Kidney (tissue), 14 donors: ENCODE results near the gene CYP2S1. TPM values are rescaled to one million over a fixed set of nuclear protein-coding genes. Genes with fewer than 3 reads are reported as not detected.

Experiments used
- DNase-seq, 5 donors: peaks; one replicate each; pipeline ENCODE4 v3.0.0-alpha.2; 2013 to 2020
- FAIRE-seq: peaks from 2 replicates; lab custom pipeline; 2012; peaks lifted over from hg19 to GRCh38; lab: Jason Lieb, UNC
- H3K27ac ChIP-seq, 2 donors: one replicate each; pipeline ENCODE4 v1.7.0; 2013; ENCODE audit warnings: low read depth in 2 of 2, low read length in 2 of 2, inconsistent platforms in 1 of 2
- H3K27me3 ChIP-seq: one replicate; pipeline ENCODE4 v1.7.1; 2013; ENCODE audit warnings: low read length, inconsistent platforms; ENCODE audit not compliant: control insufficient read depth, insufficient read depth
- H3K36me3 ChIP-seq, 3 donors: one replicate each; pipeline versions ENCODE4 v1.7.0 to v1.7.1; 2013; ENCODE audit warnings: low read length in 3 of 3, control low read depth in 1 of 3, inconsistent platforms in 1 of 3; ENCODE audit not compliant: insufficient read depth in 3 of 3, control insufficient read depth in 2 of 3
- H3K4me1 ChIP-seq, 3 donors: one replicate each; pipeline versions ENCODE4 v1.7.0 to v1.7.1; 2013; ENCODE audit warnings: low read length in 3 of 3, inconsistent platforms in 1 of 3, low read depth in 1 of 3; ENCODE audit not compliant: control insufficient read depth in 2 of 3, insufficient read depth in 2 of 3
- H3K4me3 ChIP-seq, 3 donors: one replicate each; pipeline versions ENCODE4 v1.7.0 to v1.8.1; 2013; ENCODE audit warnings: low read length in 3 of 3, control low read depth in 1 of 3, inconsistent platforms in 1 of 3
- H3K9ac ChIP-seq, 3 donors: one replicate each; pipeline versions ENCODE4 v1.7.0 to v1.7.1; 2013; ENCODE audit warnings: low read length in 3 of 3, control low read depth in 1 of 3, inconsistent platforms in 1 of 3
- H3K9me3 ChIP-seq, 3 donors: one replicate each; pipeline versions ENCODE4 v1.7.0 to v1.7.1; 2013; ENCODE audit warnings: low read length in 3 of 3, control low read depth in 1 of 3, inconsistent platforms in 1 of 3; ENCODE audit not compliant: control insufficient read depth in 2 of 3, insufficient read depth in 1 of 3
- intact Hi-C: fragments of 100-400 bp; cut with DNase I; formaldehyde crosslinking; loops from one replicate; pipeline ENCODE4 v1.11.1; 2022
- polyA plus RNA-seq: library from polyadenylated mRNA; stranded (reverse); fragments of 350-450 nt; fragmentation: Illumina TruSeq; extraction: RNeasy Lipid Tissue Mini Kit (QIAGEN cat#74804); gene quantifications from one replicate; pipeline ENCODE4 v1.2.3, GENCODE V29; 2014; ENCODE audit warnings: low read depth, low replicate concordance; ENCODE audit not compliant: insufficient read depth
- total RNA-seq: library from RNA; stranded (reverse); fragmentation: NEBNext Ultra II Directional; extraction: Animal tissue kit (Norgen Biotek cat#: 25700); gene quantifications from one replicate; pipeline ENCODE4 v1.2.1, GENCODE V29; 2021
- TF ChIP-seq, protein P1 (sequence below): IDR thresholded peaks from 3 replicates; pipeline ENCODE4 v1.5.1; 2012; ENCODE audit warnings: mild to moderate bottlenecking, moderate library complexity, borderline replicate concordance; ENCODE audit not compliant: insufficient read depth; ENCODE audit errors: extremely low read depth
- donor health status: control.
- donor health status: control.
- donor health status: control.
- donor health status: control.
- donor health status: control.
- donor health status: DM: yes; HTN: yes; CAD: no.
- donor health status: Normal renal cell carcinoma (clear cell type).

Gene CYP2S1
- total and polyA plus RNA-seq, 2 donors from 2014 or later = 0.97 to 2.0 TPM

DNA sequence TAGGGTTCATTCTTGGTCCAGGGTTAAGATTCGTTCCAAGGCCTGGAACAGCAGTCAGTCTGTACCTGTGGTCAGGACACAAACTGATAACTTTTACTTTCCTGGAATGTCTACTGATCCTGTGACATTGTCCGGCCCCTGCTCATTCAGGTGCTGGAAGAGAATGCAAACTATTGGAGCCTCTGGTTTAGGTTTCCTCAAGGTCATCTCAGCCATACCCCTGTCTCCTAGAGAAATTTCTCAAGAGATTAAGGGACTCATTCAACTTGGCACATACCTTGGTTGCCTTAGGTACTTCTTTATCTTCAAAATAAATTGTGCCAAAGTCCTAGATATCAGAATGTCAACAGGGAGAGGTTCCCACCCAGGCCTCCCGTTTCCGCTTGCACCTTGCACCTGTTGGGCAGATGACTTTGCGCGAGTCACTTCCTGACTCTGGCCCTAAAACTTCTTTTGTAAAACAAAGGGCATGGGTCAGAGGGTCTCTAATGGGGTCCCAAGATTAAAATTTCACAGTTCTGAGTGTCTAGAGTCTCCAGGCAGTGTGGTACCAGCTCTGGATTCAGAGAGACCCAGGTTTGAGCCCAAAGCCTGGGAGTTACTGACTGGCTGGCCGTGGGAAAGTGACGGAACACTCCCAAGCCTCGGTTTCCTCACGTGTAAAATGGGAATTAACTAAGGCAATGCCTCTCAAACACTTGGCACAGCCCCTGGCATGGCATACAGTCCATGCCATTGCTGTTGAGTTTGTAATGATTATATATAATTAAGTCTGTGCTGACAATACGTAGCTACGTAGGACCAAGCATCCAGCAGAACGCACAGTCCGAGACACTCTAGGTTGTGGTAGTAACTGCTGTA, 25.8 kb upstream of the CYP2S1 start:
- intact Hi-C loops = no loop called here
- H3K9ac ChIP-seq = no peak overlapping the region
- H3K9me3 ChIP-seq = no peaks in the 10 kb centered on the region
- no peaks in the 10 kb centered on the region for H3K27me3 ChIP-seq
- H3K4me1 ChIP-seq = no peaks in the 10 kb centered on the region
- TF ChIP-seq, protein P1, sequence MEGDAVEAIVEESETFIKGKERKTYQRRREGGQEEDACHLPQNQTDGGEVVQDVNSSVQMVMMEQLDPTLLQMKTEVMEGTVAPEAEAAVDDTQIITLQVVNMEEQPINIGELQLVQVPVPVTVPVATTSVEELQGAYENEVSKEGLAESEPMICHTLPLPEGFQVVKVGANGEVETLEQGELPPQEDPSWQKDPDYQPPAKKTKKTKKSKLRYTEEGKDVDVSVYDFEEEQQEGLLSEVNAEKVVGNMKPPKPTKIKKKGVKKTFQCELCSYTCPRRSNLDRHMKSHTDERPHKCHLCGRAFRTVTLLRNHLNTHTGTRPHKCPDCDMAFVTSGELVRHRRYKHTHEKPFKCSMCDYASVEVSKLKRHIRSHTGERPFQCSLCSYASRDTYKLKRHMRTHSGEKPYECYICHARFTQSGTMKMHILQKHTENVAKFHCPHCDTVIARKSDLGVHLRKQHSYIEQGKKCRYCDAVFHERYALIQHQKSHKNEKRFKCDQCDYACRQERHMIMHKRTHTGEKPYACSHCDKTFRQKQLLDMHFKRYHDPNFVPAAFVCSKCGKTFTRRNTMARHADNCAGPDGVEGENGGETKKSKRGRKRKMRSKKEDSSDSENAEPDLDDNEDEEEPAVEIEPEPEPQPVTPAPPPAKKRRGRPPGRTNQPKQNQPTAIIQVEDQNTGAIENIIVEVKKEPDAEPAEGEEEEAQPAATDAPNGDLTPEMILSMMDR = no peak
- DNase-seq (no peak), FAIRE-seq (no peak)
- H3K4me3 ChIP-seq = no peak overlapping the region
- no peaks in the 10 kb centered on the region for H3K36me3 ChIP-seq
- no peak overlapping the region for H3K27ac ChIP-seq

DNA sequence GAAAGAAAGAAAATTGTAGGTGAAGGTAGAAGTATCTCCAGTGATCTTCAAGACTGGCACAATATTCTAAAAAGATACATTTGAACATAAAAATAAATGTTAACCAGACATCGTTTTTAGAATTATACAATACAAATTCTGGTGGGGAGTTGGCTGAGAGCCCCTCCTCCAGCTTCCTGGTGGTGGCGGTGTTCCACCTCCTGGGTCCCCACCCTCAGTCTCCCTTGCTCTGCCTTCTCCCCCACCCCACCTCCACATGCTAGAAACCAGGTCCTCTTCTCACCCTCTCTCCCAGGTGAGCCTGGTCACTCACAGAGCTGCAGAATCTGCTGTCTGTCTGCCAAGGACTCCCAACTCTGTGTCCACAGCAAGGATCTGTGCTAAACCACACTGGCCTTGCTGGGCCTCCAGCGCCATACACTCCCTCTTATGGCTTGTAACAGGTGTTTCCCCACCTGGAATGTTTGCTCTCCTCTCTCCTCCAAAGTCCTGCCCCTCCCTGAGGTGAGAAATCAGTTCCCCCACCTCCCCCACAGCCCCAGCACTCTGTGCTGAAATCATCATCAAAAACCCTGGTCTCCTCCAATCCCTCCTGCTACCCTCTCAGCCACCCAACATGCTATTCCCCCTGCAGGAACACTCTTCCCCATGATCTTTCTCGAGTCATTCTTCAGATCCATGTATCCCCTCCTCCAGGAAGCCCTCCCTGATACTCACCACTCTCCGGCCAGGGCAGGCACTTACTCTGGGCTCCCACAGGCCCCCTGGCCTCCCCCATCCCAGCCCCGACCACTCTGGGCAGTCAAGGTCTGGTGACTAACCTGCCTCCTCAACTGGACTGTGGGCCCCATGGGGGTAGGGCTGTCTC, 20.5 kb upstream of the CYP2S1 start:
- no peak overlapping the region for H3K27ac ChIP-seq
- FAIRE-seq (no peak), DNase-seq (no peak)
- no peak overlapping the region for H3K9ac ChIP-seq
- H3K4me3 ChIP-seq = no peak overlapping the region
- H3K36me3 ChIP-seq = no peaks in the 10 kb centered on the region
- H3K4me1 ChIP-seq = no peaks in the 10 kb centered on the region
- H3K9me3 ChIP-seq = no peaks in the 10 kb centered on the region
- TF ChIP-seq, protein P1 = no peak
- intact Hi-C loops = no loop called here
- no peaks in the 10 kb centered on the region for H3K27me3 ChIP-seq

DNA sequence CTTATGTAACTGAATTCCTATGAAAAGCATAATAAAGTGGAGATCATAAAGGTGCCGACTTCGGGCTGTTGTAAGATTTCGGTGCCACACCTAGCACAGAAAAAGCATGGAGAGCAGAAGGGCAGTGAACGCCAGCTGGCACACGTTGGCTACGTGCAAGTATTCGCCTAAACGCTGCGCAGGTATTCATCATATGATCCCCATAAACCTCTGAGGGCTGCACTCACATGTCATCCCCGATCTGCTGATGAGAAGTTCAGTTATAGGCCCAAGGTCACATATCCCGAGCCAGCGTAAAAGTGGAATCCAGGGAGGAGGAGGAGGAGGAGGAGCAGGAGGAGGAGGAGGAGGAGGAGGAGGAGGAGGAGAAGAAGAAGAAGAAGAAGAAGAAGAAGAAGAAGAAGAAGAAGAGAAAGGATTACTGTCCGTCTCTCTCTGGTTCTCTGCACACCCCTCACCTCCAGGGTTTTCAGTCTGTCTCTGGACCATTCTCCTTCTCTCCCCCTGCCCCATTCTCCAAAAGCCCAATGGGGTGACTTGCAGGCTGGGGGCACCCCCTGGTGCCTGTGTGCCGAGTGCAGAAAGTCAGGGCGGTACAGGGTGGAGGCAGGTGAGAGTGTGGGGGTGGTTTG, 18.6 kb upstream of the CYP2S1 start:
- Histone ChIP-seq H3K27ac (no peak overlapping the region), H3K27me3 (no peaks in the 10 kb centered on the region), H3K9ac (no peak overlapping the region), H3K4me1 (no peaks in the 10 kb centered on the region), H3K9me3 (no peaks in the 10 kb centered on the region), H3K36me3 (no peaks in the 10 kb centered on the region), H3K4me3 (no peak overlapping the region)
- FAIRE-seq = no peak
- no peak for DNase-seq
- TF ChIP-seq, protein P1 = no peak
- intact Hi-C loops = no loop called here
